CD4-positive, alpha-beta T cell treated with Interleukin-17A for 1 hour (primary cell): ENCODE measurements around the gene OR56A3.

Source experiments
- DNase-seq: peaks from one replicate; pipeline ENCODE4 v3.0.0-alpha.2; 2020

OR56A3 gene

GRCh38 chr11:5983443-5983842 lies 41.4 kb downstream of the OR56A3 start:
- no peak for DNase-seq

- no peak for DNase-seq
These were observed 44.8 kb downstream of the OR56A3 start, which contains the start of gene OR52L1 for GRCh38 chr11:5986885-5987284. Gene OR52L1 (minus strand): TSS chr11:5986985. CDS start chr11:5986930, 55 bp downstream.

GRCh38 chr11:5989203-5989602 lies 47.2 kb downstream of the OR56A3 start:
- no peak for DNase-seq

GRCh38 chr11:5992150-5992549 lies 50.1 kb downstream of the OR56A3 start:
- no peak for DNase-seq

- no peak for DNase-seq
These were observed 50.7 kb downstream of the OR56A3 start for GRCh38 chr11:5992604-5993251.

- DNase-seq = no peak
These were observed 52.7 kb downstream of the OR56A3 start for GRCh38 chr11:5994791-5995190.
